ENCODE results near the gene BAIAP3. TPM values are rescaled to one million over a fixed set of nuclear protein-coding genes. Genes with fewer than 3 reads are reported as not detected.

BAIAP3 gene
- total and polyA plus RNA-seq, 2 donors (not counting 3 experiments of a cell fraction or from before 2014, with no cell fraction given), result 0.36 to 0.66 TPM

DNA sequence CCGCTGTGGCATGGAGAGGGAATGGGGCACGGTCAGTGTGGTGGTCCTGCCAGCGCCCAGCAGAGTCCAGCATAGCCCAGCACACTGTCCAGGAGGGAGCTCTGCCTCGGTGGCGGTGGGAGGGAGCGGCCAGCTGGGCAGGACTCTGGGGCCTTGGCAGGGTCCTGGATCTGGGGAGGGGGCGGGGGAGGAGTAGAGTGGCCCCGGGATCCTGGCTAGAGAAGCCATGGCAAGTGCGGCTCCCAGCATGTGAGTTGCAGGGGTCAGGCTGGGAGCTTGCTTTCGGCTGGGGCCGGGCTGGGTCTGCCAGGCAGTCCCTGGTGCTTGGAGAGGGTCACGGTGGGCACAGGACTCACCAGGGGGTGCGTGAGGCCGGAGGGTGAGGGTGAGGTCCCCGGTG lies 22.1 kb downstream of the BAIAP3 start:
- CTCF ChIA-PET, result interaction anchor here (0.8 kb wide), 1 partner anchor 8 kb away, joined by 4 read pairs; no protein-coding TSS in a partner anchor
- TF ChIP-seq GATA2 (IDR thresholded peaks at IDR 0.05; ENCODE audit: insufficient read depth, insufficient read length, low read depth, low read length) (no peak), MYC (IDR thresholded peaks at IDR 0.05; ENCODE audit: low read depth, low read length) (no peak), POLR2A (IDR thresholded peaks at IDR 0.05; ENCODE audit: low read depth, low read length) (no peak), POLR2AphosphoS5 (IDR thresholded peaks at IDR 0.05; ENCODE audit: insufficient read depth, low read depth, low read length) (no peak), CTCF (IDR thresholded peaks at IDR 0.05; ENCODE audit: extremely low read depth in 1 of 2, insufficient read depth in 1 of 2, low read depth in 1 of 2, low read length in 2 of 2) (no peak), EZH2 (IDR thresholded peaks at IDR 0.05; ENCODE audit: borderline replicate concordance, low read depth, low read length, severe bottlenecking) (no peak), JUN (IDR thresholded peaks at IDR 0.05; ENCODE audit: borderline replicate concordance, insufficient read depth, insufficient read length, low read depth) (no peak), FOS (IDR thresholded peaks at IDR 0.05; ENCODE audit: borderline replicate concordance, insufficient read depth, low read length) (no peak)
- TF ChIP-seq, protein P1, sequence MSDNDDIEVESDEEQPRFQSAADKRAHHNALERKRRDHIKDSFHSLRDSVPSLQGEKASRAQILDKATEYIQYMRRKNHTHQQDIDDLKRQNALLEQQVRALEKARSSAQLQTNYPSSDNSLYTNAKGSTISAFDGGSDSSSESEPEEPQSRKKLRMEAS (IDR thresholded peaks at IDR 0.05; ENCODE audit: insufficient read depth, insufficient read length), result no peak
- H3K79me2 ChIP-seq (ENCODE audit: control insufficient read depth, insufficient read depth, low read length), result peaks cover 53% of the 10 kb centered on the region
- H3K4me1 ChIP-seq (ENCODE audit: control insufficient read depth, extremely low read depth, insufficient read depth, low read length), result peaks cover 11% of the 10 kb centered on the region
- H3K9me3 ChIP-seq (replicated peaks; ENCODE audit: control insufficient read depth, insufficient read depth, low read length), result no peaks in the 10 kb centered on the region
- POLR2A ChIA-PET, result no interaction called here
- H3K27me3 ChIP-seq (ENCODE audit: control insufficient read depth in 2 of 2, insufficient read depth in 2 of 2, low read length in 2 of 2), result no peaks in the 10 kb centered on the region
- no peak overlapping the region for H3K4me2 ChIP-seq (ENCODE audit: insufficient read depth, low read length)
- H3K9me1 ChIP-seq (replicated peaks; ENCODE audit: control insufficient read depth, extremely low read depth, insufficient read depth, low read length), result no peaks in the 10 kb centered on the region
- H4K20me1 ChIP-seq (replicated peaks; ENCODE audit: control insufficient read depth, extremely low read depth, insufficient read depth, low read length), result no peaks in the 10 kb centered on the region
- H3K9ac ChIP-seq (replicated peaks; ENCODE audit: extremely low read depth, insufficient read depth, low read length), result no peak overlapping the region
- dilution Hi-C loops (cut with MboI; ENCODE audit: extremely low pct_ligation_motif_present, low sequenced_read_pairs) (no loop called here), intact Hi-C loops (cut with micrococcal nuclease) (no loop called here)
- peaks cover 0 to 2% of the 10 kb centered on the region in 2 experiments for H3K36me3 ChIP-seq (ENCODE audit: control insufficient read depth in 2 of 2, extremely low read depth in 1 of 2, insufficient read depth in 2 of 2, low read length in 2 of 2)
- DNase-seq (ENCODE audit: low read depth, low spot score) (no peak), FAIRE-seq (no peak)
- H3K27ac ChIP-seq (ENCODE audit: insufficient read depth, low read depth, low read length), result no peak overlapping the region
- no peak overlapping the region for H3K4me3 ChIP-seq (replicated peaks in 1 of 3; ENCODE audit: insufficient read depth in 1 of 3, low read depth in 1 of 3, low read length in 3 of 3)
- no peak overlapping the region for H2AFZ ChIP-seq (ENCODE audit: low read depth, low read length)
- BruUV-seq (replicated peaks), result no TSS peak
